Measurements from ENCODE around the gene CDKL1. TPM values are rescaled to one million over a fixed set of nuclear protein-coding genes. Genes with fewer than 3 reads are reported as not detected.

CDKL1 gene
- total RNA-seq, 2 donors from 2014 or later: 16.2 to 36.2 TPM

GRCh38 chr14:50340045-50340444 lies 56.6 kb downstream of the CDKL1 start:
- H3K36me3 ChIP-seq: no peaks in the 10 kb centered on the region
- TF ChIP-seq CTCF (IDR thresholded peaks at IDR 0.05): no peak
- peak overlapping the region; percentile 30 for H3K27ac ChIP-seq
- no peaks in the 10 kb centered on the region for H3K9me3 ChIP-seq
- H3K4me3 ChIP-seq: no peak overlapping the region
- intact Hi-C loops (cut with DNase I): no loop called here
- no peak overlapping the region for H3K9ac ChIP-seq (ENCODE audit: low read depth in 2 of 2, low read length in 2 of 2)
- no peak for DNase-seq
- no peaks in the 10 kb centered on the region for H3K27me3 ChIP-seq
- peaks cover 4% of the 10 kb centered on the region for H3K4me1 ChIP-seq

DNA sequence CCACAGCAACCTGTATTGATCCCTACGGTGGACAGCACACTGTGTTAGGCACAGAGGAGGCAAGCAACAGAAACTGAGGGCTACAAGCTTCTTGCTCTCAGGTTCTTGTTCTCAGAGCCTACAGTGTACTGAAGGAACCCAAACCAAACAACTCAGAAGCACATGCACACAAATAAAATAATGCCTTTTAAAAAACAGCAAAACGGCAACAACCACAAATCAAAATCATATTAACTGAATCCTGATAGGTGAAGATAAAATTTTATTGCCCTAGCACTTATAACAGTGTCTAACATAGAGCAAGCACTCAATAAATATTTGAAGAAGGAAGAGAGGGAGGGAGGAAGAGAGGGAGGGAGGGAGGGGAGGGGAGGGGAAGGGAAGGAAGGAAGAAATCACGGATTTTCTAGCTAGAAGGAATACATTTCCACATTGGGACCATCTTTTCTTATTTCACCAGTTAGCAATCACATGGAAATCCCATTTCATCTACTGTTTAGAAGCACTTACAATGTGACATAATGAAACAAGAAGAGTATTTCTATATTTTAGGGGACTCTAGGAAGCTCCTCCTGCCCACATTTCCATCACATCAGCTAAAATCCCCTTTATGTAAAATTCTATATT lies 57.4 kb downstream of the CDKL1 start:
- peaks cover 4% of the 10 kb centered on the region for H3K4me1 ChIP-seq
- DNase-seq: no peak
- intact Hi-C loops (cut with DNase I): no loop called here
- H3K27me3 ChIP-seq: no peaks in the 10 kb centered on the region
- H3K4me3 ChIP-seq: no peak overlapping the region
- no peak overlapping the region for H3K27ac ChIP-seq
- H3K9me3 ChIP-seq: no peaks in the 10 kb centered on the region
- H3K36me3 ChIP-seq: no peaks in the 10 kb centered on the region
- H3K9ac ChIP-seq (ENCODE audit: low read depth in 2 of 2, low read length in 2 of 2): peak overlapping the region in 1 of 2 donors; percentile 36
- no peak for TF ChIP-seq CTCF (IDR thresholded peaks at IDR 0.05)

- no peak for TF ChIP-seq CTCF (IDR thresholded peaks at IDR 0.05)
- Histone ChIP-seq H3K27me3 (no peaks in the 10 kb centered on the region), H3K36me3 (no peaks in the 10 kb centered on the region), H3K9me3 (no peaks in the 10 kb centered on the region), H3K27ac (no peak overlapping the region), H3K4me1 (peaks cover 4% of the 10 kb centered on the region), H3K9ac (ENCODE audit: low read depth in 2 of 2, low read length in 2 of 2) (peak overlapping the region in 1 of 2 donors; percentile 36), H3K4me3 (no peak overlapping the region)
- no peak for DNase-seq
- intact Hi-C loops (cut with DNase I): no loop called here
Observed at GRCh38 chr14:50338587-50338986, 58.1 kb downstream of the CDKL1 start.

- intact Hi-C loops (cut with DNase I): no loop called here
- no peaks in the 10 kb centered on the region for H3K4me1 ChIP-seq
- no peak overlapping the region for H3K4me3 ChIP-seq
- peak overlapping the region in 1 of 2 donors; percentile 53 for H3K9ac ChIP-seq (ENCODE audit: low read depth in 2 of 2, low read length in 2 of 2)
- no peaks in the 10 kb centered on the region for H3K27me3 ChIP-seq
- H3K27ac ChIP-seq: peak overlapping the region; percentile 60
- no peak for DNase-seq
- H3K9me3 ChIP-seq: no peaks in the 10 kb centered on the region
- H3K36me3 ChIP-seq: no peaks in the 10 kb centered on the region
- no peak for TF ChIP-seq CTCF (IDR thresholded peaks at IDR 0.05)
Observed at GRCh38 chr14:50335989-50336824, 60.5 kb downstream of the CDKL1 start.

- Histone ChIP-seq H3K4me3 (no peak overlapping the region), H3K9me3 (no peaks in the 10 kb centered on the region), H3K27ac (peak overlapping the region; percentile 60), H3K9ac (ENCODE audit: low read depth in 2 of 2, low read length in 2 of 2) (peak overlapping the region in 1 of 2 donors; percentile 53), H3K36me3 (no peaks in the 10 kb centered on the region), H3K4me1 (no peaks in the 10 kb centered on the region), H3K27me3 (no peaks in the 10 kb centered on the region)
- DNase-seq: peak; percentile 72
- no peak for TF ChIP-seq CTCF (IDR thresholded peaks at IDR 0.05)
- intact Hi-C loops (cut with DNase I): no loop called here
Observed at GRCh38 chr14:50335389-50335788, 61.3 kb downstream of the CDKL1 start.

All from colonic mucosa (tissue), 4 donors.